ENCODE data around the gene FNBP1. TPM values are rescaled to one million over a fixed set of nuclear protein-coding genes. Genes with fewer than 3 reads are reported as not detected.

FNBP1 gene
- total and polyA plus RNA-seq, 5 donors from 2014 or later, result 147 to 253 (median 207) TPM

DNA sequence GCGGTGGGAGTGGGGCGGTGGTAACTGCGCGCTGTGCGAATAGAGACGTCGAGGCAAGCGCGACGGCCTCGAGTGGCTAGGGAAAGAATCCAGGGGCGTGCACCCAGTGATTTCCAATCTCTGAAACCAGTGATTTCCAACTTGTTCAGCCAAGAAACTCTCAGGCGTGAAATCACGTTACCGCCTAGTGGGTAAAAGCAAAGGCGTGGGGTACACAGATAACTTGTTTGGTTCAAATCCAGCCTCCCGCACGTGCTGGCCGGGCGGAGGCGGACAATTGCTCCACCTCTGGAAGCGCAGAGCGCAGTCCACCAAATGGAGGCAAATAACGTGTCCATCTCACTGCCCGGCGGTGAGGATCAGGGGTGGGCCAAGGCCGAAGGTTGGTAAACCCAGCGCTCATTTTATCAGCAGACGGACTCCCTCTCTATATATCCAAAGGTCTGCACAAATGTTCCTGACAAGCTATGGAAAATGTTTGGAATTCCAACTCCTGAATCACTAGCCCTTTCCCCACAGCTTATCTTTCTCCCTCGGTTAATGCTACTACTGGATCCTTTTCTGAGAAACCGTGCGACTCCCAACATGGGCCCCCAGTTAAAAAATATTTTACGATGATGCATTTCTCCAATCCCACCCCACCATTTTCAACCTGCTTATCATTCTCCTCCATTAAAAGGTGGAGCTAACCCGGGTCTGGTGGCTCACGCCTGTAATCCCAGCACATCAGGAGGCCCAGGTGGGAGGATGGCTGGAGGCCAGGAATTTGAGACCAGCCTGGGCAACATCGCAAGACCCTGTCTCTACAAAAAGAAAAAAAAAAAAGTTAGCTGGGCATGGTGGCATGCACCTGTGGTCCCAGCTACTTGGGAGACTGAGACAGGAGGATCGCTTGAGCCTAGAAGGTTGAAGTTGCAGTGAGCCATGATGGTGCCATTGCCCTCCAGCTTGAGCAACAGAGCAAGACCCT, 950 bp upstream of the FNBP1 start:
- Mint-ChIP-seq H3K27ac (peak overlapping the region; percentile 31 to 97 (median 96)), H3K4me3 (peak overlapping the region; percentile 85 to 97 (median 96)), H3K9me3 (no peaks in the 10 kb centered on the region), H3K4me1 (peaks cover 16 to 51% (median 38%) of the 10 kb centered on the region in 4 donors), H3K36me3 (peaks cover 11% of the 10 kb centered on the region), H3K27me3 (peaks cover 5% of the 10 kb centered on the region)
- Histone ChIP-seq H3K27me3 (ENCODE audit: control insufficient read depth, insufficient read depth, low read length) (no peaks in the 10 kb centered on the region), H3K4me3 (ENCODE audit: low read depth, low read length) (peak overlapping the region; percentile 77), H3K27ac (ENCODE audit: insufficient read depth, low read length, poor library complexity, severe bottlenecking) (peak overlapping the region; percentile 87), H3K9me3 (ENCODE audit: control insufficient read depth in 2 of 2, low read length in 2 of 2) (no peaks in the 10 kb centered on the region), H3K36me3 (ENCODE audit: control insufficient read depth, insufficient read depth, low read length) (no peaks in the 10 kb centered on the region), H3K4me1 (ENCODE audit: control insufficient read depth, insufficient read depth, low read length, poor library complexity, severe bottlenecking) (peaks cover 56% of the 10 kb centered on the region)
- DNase-seq, result no peak
- ATAC-seq (ENCODE audit: low read depth in 2 of 2), result no peak

DNA sequence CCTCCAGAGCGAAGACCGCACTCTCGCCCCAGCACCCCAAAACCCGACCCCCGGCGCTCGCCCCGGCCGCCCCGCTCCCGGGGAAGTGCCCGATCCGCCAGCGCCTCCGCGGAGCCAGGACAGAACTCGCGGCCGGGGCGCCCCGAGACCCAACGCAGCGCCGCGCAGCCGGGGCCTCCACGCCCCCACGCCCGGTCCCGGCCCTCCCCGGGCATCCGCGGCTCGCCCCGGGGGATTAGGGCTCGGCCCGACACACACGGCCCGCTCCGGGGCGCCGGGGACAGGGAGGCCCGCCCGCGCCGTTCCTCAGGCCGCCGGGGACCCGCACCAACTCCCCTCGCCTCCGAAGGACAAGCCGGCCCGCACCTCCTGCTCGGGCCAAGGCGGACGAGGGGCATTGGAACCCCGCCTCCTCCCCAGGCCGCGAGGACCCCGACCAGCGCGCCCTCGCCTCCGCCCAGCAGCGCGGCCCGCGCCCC, 544 bp downstream of the FNBP1 start:
- Mint-ChIP-seq H3K9me3 (no peaks in the 10 kb centered on the region), H3K4me1 (peaks cover 23 to 65% (median 47%) of the 10 kb centered on the region in 4 donors), H3K27me3 (peaks cover 13% of the 10 kb centered on the region), H3K27ac (peak overlapping the region; percentile 94 to 100 (median 98)), H3K36me3 (peaks cover 11% of the 10 kb centered on the region), H3K4me3 (peak overlapping the region; percentile 96 to 100 (median 98))
- Histone ChIP-seq H3K4me1 (ENCODE audit: control insufficient read depth, insufficient read depth, low read length, poor library complexity, severe bottlenecking) (peaks cover 64% of the 10 kb centered on the region), H3K27ac (ENCODE audit: insufficient read depth, low read length, poor library complexity, severe bottlenecking) (peak overlapping the region; percentile 87), H3K9me3 (ENCODE audit: control insufficient read depth in 2 of 2, low read length in 2 of 2) (no peaks in the 10 kb centered on the region), H3K27me3 (ENCODE audit: control insufficient read depth, insufficient read depth, low read length) (no peaks in the 10 kb centered on the region), H3K4me3 (ENCODE audit: low read depth, low read length) (peak overlapping the region; percentile 100), H3K36me3 (ENCODE audit: control insufficient read depth, insufficient read depth, low read length) (no peaks in the 10 kb centered on the region)
- no peak for DNase-seq
- no peak for ATAC-seq (ENCODE audit: low read depth in 2 of 2)

DNA sequence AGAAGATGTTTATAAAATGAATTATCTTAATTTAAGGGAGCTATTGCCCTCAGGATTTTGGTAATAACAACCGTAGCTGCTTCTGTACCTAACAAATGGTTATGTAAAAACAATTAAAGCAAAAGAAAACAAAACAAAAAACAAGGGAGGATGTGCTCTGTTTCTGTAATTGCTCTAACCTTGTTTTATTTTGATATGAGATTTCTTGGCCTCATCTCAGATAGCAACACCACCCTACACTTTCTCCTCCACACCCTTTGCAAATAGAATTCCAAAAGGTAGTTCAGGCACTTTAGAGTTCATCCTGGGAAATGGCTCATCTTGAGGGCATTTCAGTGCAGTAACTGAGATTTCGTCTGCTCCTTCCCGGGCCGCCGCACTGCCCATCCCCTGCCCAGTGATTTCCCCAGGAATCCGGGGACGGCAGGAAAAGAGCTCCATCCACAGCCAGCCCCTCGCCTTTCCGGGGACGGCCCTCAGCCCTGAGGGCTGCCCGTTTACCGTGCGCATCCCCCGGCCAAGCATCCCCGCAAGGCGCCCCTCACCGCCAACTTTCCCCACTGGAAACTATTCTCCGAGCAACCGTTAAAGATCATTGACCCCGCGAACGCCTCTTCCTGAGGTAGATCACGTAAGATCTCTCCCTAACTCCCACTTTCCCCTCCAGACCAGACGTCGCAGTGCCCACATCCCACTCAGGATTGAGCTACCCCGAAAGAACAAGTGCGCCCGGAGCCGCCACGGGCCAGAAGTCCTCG, 1.2 kb downstream of the FNBP1 start:
- Histone ChIP-seq H3K4me3 (ENCODE audit: low read depth, low read length) (peak overlapping the region; percentile 100), H3K27ac (ENCODE audit: insufficient read depth, low read length, poor library complexity, severe bottlenecking) (peak overlapping the region; percentile 87), H3K27me3 (ENCODE audit: control insufficient read depth, insufficient read depth, low read length) (no peaks in the 10 kb centered on the region), H3K9me3 (ENCODE audit: control insufficient read depth in 2 of 2, low read length in 2 of 2) (no peaks in the 10 kb centered on the region), H3K36me3 (ENCODE audit: control insufficient read depth, insufficient read depth, low read length) (no peaks in the 10 kb centered on the region), H3K4me1 (ENCODE audit: control insufficient read depth, insufficient read depth, low read length, poor library complexity, severe bottlenecking) (peaks cover 69% of the 10 kb centered on the region)
- no peak for ATAC-seq (ENCODE audit: low read depth in 2 of 2)
- Mint-ChIP-seq H3K36me3 (peaks cover 11% of the 10 kb centered on the region), H3K27ac (peak overlapping the region; percentile 94 to 100 (median 98)), H3K4me3 (peak overlapping the region; percentile 96 to 100 (median 98)), H3K4me1 (peaks cover 26 to 70% (median 52%) of the 10 kb centered on the region in 4 donors), H3K27me3 (peaks cover 13% of the 10 kb centered on the region), H3K9me3 (no peaks in the 10 kb centered on the region)
- DNase-seq, result no peak

DNA sequence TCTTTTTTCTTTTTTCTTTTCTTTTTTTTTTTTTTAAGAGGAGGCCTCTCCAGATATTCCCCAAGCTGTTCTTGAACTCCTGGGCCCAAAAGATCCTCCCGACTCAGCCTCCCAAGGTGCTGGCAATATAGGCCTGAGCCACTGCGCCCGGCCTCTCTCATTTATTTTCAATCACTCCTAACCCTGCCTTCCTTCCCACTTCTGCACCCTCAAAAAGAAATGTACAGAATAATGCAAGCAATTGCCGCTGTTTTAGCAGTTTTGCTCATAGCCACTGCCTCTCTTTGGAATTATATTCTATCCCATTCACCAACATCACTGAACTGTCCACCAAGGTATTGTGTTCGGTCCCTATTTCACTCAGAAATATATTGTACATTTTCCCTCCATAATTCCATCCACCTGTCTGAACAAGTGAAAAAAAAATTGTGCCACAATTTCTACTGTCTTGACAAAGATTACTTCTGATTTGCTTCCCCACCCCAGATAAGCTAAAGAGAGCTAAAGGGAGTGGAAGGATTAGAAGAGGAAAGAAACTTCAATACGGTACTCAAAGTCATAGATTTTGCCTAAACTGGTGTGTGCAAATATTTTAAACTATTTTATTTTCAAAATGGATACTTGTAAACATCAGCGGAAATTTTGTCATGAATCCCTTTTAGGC, 1.9 kb downstream of the FNBP1 start:
- Mint-ChIP-seq H3K27me3 (peaks cover 13% of the 10 kb centered on the region), H3K4me1 (peaks cover 27 to 74% (median 56%) of the 10 kb centered on the region in 4 donors), H3K4me3 (peak overlapping the region; percentile 96 to 100 (median 98)), H3K27ac (peak overlapping the region; percentile 94 to 100 (median 98)), H3K36me3 (peaks cover 11% of the 10 kb centered on the region), H3K9me3 (peaks cover 0 to 1% (median 0%) of the 10 kb centered on the region in 7 donors)
- H3K27ac ChIP-seq (ENCODE audit: insufficient read depth, low read length, poor library complexity, severe bottlenecking), result peak overlapping the region; percentile 87
- peaks cover 70% of the 10 kb centered on the region for H3K4me1 ChIP-seq (ENCODE audit: control insufficient read depth, insufficient read depth, low read length, poor library complexity, severe bottlenecking)
- H3K27me3 ChIP-seq (ENCODE audit: control insufficient read depth, insufficient read depth, low read length), result no peaks in the 10 kb centered on the region
- no peaks in the 10 kb centered on the region for H3K36me3 ChIP-seq (ENCODE audit: control insufficient read depth, insufficient read depth, low read length)
- no peaks in the 10 kb centered on the region for H3K9me3 ChIP-seq (ENCODE audit: control insufficient read depth in 2 of 2, low read length in 2 of 2)
- peak overlapping the region; percentile 100 for H3K4me3 ChIP-seq (ENCODE audit: low read depth, low read length)
- ATAC-seq (ENCODE audit: low read depth in 2 of 2) (no peak), DNase-seq (no peak)

DNA sequence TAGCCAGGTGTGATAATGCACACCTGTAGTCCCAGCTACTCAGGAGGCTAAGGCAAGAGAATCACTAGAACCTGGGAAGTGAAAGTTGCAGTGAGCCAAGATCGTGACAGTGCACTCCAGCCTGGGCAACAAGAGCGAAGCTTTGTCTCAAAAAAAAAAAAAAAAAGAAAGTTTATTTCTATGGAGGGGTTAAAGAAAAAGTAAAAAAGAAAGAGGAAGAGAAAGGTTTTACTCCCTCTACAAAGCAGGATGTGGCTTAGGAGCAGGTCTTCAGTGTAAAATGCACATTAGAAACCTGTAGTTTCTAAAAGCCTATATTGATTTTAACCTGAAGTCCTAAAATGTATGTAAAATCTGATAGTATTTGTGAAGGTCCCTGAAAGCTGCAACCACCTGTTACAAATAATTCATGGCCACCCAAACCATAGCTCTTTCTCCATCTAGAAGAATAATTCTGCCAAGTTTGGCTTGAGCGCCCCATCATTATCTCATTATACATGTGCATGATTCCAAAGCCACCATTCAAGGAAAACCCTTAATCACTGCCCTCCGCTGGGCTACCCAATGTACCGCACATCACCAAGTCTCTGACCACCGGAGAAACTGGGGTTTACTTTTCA, 3.4 kb downstream of the FNBP1 start:
- Mint-ChIP-seq H3K4me1 (peaks cover 23 to 75% (median 55%) of the 10 kb centered on the region in 4 donors), H3K36me3 (peaks cover 16% of the 10 kb centered on the region), H3K4me3 (peak overlapping the region; percentile 96 to 100 (median 98)), H3K27me3 (peaks cover 13% of the 10 kb centered on the region), H3K9me3 (peaks cover 0 to 1% (median 0%) of the 10 kb centered on the region in 7 donors), H3K27ac (peak overlapping the region; percentile 92 to 98 (median 95))
- no peaks in the 10 kb centered on the region for H3K27me3 ChIP-seq (ENCODE audit: control insufficient read depth, insufficient read depth, low read length)
- DNase-seq, result peak in 2 of 3 donors; percentile 55 to 73
- peak in 1 of 2 donors; percentile 10 for ATAC-seq (ENCODE audit: low read depth in 2 of 2)
- H3K27ac ChIP-seq (ENCODE audit: insufficient read depth, low read length, poor library complexity, severe bottlenecking), result peak overlapping the region; percentile 87
- H3K4me3 ChIP-seq (ENCODE audit: low read depth, low read length), result peak overlapping the region; percentile 100
- H3K9me3 ChIP-seq (ENCODE audit: control insufficient read depth in 2 of 2, low read length in 2 of 2), result no peaks in the 10 kb centered on the region
- H3K4me1 ChIP-seq (ENCODE audit: control insufficient read depth, insufficient read depth, low read length, poor library complexity, severe bottlenecking), result peaks cover 70% of the 10 kb centered on the region
- no peaks in the 10 kb centered on the region for H3K36me3 ChIP-seq (ENCODE audit: control insufficient read depth, insufficient read depth, low read length)

DNA sequence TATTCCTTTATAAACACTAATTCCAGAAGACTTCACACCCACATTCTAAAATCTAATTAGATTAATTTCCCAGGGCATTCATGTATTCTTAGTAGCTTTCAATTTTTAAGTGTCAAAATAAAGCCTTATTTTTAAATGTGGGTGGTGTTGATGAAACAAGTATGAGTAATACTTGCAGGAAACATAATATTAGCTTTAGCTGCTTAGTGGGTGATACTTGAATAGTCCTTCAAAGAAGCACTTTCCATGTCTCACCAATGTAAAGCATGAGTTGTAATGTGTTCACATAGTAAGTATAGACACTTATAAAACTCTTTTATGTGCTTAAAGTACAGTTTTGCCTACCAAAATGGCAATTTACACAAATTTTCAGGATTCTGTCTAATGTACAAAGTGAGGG, 6.9 kb downstream of the FNBP1 start:
- H3K36me3 ChIP-seq (ENCODE audit: control insufficient read depth, insufficient read depth, low read length), result no peaks in the 10 kb centered on the region
- peak overlapping the region; percentile 64 for H3K4me3 ChIP-seq (ENCODE audit: low read depth, low read length)
- ATAC-seq (ENCODE audit: low read depth in 2 of 2) (peak; percentile 60 to 62), DNase-seq (peak in 1 of 3 donors; percentile 52)
- H3K9me3 ChIP-seq (ENCODE audit: control insufficient read depth in 2 of 2, low read length in 2 of 2), result no peaks in the 10 kb centered on the region
- H3K4me1 ChIP-seq (ENCODE audit: control insufficient read depth, insufficient read depth, low read length, poor library complexity, severe bottlenecking), result peaks cover 89% of the 10 kb centered on the region
- Mint-ChIP-seq H3K4me1 (peaks cover 42 to 92% (median 68%) of the 10 kb centered on the region in 4 donors), H3K27ac (peak overlapping the region; percentile 70 to 99 (median 98)), H3K36me3 (peaks cover 17% of the 10 kb centered on the region), H3K27me3 (peaks cover 8% of the 10 kb centered on the region), H3K9me3 (peaks cover 0 to 1% (median 0%) of the 10 kb centered on the region in 7 donors), H3K4me3 (peak overlapping the region; percentile 82 to 98 (median 90))
- peak overlapping the region; percentile 87 for H3K27ac ChIP-seq (ENCODE audit: insufficient read depth, low read length, poor library complexity, severe bottlenecking)
- H3K27me3 ChIP-seq (ENCODE audit: control insufficient read depth, insufficient read depth, low read length), result no peaks in the 10 kb centered on the region

All from CD4-positive, CD25-positive, alpha-beta regulatory T cell (primary cell).